HG02943 (cell line): ENCODE data around the gene FMN1.

Experiments used
- ATAC-seq: cut with Tn5 transposase; IDR thresholded peaks from one replicate; pipeline ENCODE4 v1.9.1; 2021; ENCODE audit warnings: mild to moderate bottlenecking, low read depth, moderate library complexity; ENCODE audit not compliant: unreplicated experiment

Gene FMN1

GRCh38 chr15:32819448-32819847 is 375.1 kb downstream of the FMN1 start:
- ATAC-seq = no peak

- no peak for ATAC-seq
Observed at GRCh38 chr15:32818758-32819447, 375.6 kb downstream of the FMN1 start.

GRCh38 chr15:32817577-32817976 is 376.9 kb downstream of the FMN1 start:
- ATAC-seq = no peak

- ATAC-seq = no peak
Observed at GRCh38 chr15:32807331-32807730, 387.2 kb downstream of the FMN1 start.

- ATAC-seq = no peak
Observed at GRCh38 chr15:32803631-32804030, 390.9 kb downstream of the FMN1 start.

DNA sequence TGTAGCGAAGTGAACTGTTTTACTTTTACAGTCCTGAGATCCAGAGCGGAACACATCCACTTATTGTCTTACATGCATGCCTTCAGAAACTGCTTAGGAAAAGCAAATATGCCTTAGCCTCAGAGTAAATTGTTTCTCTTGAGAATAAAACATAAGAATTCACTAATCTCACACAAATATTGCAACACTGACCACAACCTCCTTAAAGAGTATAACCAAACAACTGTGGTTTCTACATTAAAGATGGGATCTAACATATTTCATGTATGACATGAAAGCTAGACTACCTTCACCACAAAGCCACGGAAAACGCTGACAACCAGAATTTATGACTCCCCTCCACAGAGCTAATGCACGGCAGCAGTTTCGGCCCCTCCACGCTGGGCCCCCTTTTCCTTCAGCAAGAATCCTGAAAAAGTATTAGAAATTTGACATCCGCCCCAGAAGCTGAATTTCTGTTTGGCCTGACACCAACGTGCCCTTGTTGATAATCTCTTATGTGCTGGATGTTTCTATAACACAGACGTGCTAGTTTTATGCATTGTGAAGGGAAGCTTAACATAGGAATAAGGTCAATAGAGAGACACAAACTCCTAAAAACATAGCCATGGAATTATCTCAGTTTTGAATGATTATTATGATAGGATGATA is 392.1 kb downstream of the FMN1 start:
- no peak for ATAC-seq

DNA sequence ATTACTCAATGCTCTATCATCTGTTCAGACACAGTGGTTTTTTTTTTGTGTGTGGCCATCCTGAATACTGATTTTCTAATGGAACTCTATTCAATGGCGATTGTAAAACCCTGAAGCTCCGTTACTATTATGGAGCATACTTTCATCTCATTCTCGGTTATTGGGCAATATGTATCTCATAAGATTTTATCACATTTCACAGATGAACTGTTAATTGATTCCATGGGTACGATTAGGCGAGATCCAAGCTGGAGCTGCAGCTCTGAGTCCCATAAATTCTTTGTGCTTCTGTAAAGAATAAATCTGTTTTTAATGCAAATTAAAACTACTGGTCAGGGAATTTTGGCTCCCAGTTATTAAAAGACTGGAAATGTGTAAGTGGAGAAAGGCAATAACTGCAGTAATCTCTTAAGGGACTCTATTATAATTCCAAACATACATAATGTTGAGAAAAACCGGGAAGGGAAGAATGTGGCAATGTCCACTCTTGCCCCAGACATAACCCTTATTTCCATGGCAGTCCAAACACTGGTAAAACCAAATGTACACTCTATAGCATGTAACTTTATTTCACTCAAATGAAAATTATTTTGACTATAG is 394.5 kb downstream of the FMN1 start:
- no peak for ATAC-seq

DNA sequence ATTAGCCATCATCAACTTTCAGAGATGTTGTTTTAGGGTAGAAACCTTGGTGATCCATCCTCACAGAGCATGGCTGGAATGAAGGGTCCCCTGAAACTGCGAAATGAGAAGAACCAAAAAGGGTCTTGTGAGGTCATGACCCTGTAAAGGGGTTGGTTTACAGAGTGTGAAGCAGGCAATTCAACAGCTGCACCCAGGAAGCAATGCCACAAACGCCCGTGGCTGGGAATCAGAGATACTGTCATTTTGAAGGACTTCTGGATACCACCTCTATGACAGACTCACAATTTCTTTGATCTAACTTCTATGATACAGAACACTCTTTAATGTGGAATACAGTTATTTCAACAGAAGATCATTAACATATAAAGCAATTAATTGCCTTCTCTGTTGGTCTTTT is 397.7 kb downstream of the FMN1 start:
- no peak for ATAC-seq

GRCh38 chr15:32794973-32795372 is 399.5 kb downstream of the FMN1 start:
- no peak for ATAC-seq

DNA sequence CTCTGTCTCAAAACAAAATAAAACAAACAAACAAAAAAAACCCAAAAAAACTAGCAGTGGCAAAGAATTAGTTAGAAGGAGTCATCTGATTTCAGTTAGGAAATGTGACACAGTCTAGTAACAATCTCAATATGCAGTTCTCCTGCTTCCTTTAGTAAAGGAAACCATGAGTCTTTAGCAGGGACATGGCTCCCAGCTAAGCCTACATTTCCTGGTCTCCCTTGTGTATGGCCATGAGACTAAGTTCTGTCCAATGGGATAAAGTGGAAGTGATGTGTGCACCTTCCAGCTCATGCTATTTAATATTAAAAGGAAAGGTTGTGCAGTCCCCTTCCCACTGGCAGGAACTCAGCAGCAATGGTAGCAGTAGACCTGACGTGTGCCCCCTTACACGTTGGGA is 402.1 kb downstream of the FMN1 start:
- ATAC-seq = no peak

- ATAC-seq = no peak
Observed at GRCh38 chr15:32790352-32790999, 404.0 kb downstream of the FMN1 start.

DNA sequence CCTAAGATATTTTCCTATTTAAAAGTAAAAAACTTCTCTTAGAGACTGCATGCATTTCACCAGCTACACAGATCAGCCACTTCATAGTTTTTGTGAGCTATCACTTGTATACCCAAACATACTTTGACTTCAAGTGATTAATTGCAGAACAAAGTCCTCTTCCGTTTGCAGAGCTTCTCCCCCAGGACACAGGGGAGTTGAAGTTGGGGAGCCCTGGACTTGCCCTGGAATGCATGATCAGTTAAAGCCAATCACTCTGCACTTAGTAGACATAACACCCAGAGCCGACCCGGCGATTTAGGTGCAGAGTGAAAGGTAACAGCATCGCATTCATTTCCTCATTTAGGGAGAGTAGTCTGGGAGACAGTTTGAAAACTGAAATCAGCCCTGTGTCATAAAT is 406.6 kb downstream of the FMN1 start:
- ATAC-seq = no peak

DNA sequence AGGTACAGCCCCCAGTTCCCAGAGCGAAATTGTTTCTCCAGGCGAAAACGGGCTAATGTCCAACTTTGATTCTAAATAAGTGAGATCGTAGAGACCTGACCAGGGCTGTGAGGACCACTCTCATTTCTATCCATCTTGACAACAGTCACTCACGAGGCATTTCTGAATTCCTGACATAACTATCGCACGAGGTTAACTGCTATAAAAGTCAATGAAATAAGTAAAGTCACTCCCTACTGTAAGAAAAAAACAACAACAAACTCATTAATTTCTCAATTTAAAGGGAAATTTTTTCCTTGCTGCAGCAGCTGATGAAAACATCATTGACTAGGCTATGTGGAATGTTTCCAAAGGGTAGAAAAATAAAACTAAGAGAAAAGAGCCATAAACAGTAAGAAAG is 407.6 kb downstream of the FMN1 start:
- ATAC-seq = no peak

DNA sequence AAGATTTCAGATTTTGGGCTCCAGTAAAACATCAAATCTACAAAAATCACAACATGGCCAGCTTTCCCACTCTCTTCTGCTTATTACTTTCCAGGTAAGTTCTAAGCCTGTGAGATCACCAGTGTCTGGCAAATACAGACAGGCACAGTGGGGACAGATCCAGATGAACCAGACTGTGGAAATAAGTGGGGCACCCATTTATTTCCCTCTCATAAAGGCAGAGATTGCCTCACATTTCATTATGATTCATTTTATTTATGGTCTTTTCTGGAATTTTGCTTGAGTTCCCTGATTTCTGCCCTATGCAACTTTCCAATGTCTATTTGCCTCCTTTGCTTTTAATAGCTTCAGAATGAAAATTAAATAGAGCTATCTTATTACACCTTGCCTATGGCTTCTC is 409.9 kb downstream of the FMN1 start:
- no peak for ATAC-seq

- no peak for ATAC-seq
Observed at GRCh38 chr15:32781781-32782180, 412.7 kb downstream of the FMN1 start.

GRCh38 chr15:32778391-32779176 is 415.9 kb downstream of the FMN1 start:
- no peak for ATAC-seq

DNA sequence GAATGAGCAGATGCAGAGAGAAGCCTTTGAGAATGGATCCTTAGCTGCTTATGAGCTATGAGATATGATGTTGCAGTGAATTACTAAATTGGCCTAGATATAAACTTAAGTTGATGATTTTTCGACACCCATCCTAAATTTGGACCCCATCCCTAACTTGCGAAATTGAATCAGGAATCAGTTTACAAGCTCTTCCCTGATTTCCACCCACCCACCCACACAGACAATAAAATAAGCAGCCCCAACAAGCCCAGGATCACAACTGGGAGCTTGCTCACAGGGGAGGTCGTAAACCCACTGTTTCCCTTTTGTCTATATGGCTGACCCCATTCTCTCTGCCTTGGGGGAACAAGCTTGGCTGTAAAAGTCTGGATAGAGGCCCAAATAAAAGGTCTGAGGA is 419.4 kb downstream of the FMN1 start:
- no peak for ATAC-seq

DNA sequence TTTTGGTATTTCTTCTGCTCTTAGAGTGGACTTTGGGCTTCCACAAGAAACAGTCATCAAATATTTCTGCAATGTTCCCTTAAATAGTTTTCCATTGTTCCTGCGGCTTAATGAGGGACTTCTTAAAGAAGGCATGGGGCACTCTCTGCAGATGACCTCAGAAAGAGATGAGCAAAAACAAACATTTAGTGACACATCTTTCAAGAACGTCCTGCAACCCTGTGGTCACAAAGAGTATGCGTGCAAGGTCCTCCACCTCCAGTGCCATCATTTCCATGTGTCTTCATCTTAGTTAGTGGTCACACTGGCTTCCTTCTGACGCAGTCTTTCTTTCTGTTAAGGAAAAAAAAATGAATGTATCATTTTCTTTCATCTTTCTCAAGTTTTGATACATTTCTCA is 420.5 kb downstream of the FMN1 start:
- no peak for ATAC-seq

- no peak for ATAC-seq
Observed at GRCh38 chr15:32767236-32767635, 427.3 kb downstream of the FMN1 start.

GRCh38 chr15:32766101-32766500 is 428.4 kb downstream of the FMN1 start:
- no peak for ATAC-seq

GRCh38 chr15:32765236-32765635 is 429.3 kb downstream of the FMN1 start:
- no peak for ATAC-seq
